GM12878 (cell line): ENCODE measurements around the gene FOXA1.

ENCODE experiments used
- ASH2L ChIP-seq: fragments of 300-600, 200-600 bp; sonication (generic); IDR thresholded peaks from 2 replicates; pipeline ENCODE4 v1.6.1; 2017; ENCODE audit warnings: low read depth, mild to moderate bottlenecking, borderline replicate concordance
- BCLAF1 ChIP-seq: fragments of 450-650 bp; IDR thresholded peaks from 2 replicates; pipeline ENCODE4 v1.6.1; 2017; ENCODE audit warnings: antibody characterized with exemption, mild to moderate bottlenecking, moderate library complexity
- CTCF ChIP-seq, 3 experiments: IDR thresholded peaks in 2 of 3; conservative IDR thresholded peaks in 1 of 3; 2 replicates each; pipeline ENCODE4 v1.5.1; 2011; ENCODE audit warnings: low read depth in 3 of 3, low read length in 3 of 3, mild to moderate bottlenecking in 3 of 3, control low read depth in 2 of 3, moderate library complexity in 2 of 3, inconsistent platforms in 1 of 3, mixed read lengths in 1 of 3; ENCODE audit not compliant: control insufficient read depth in 2 of 3, insufficient read depth in 1 of 3; ENCODE audit errors: extremely low read depth in 1 of 3
- CUX1 ChIP-seq: IDR thresholded peaks from 2 replicates; pipeline ENCODE4 v1.6.1; 2012; ENCODE audit warnings: improper control_type of control experiment, low read depth, low read length; ENCODE audit not compliant: insufficient replicate concordance
- HSF1 ChIP-seq: fragments of 150-350 bp; IDR thresholded peaks from 2 replicates; pipeline ENCODE4 v1.6.1; 2014; ENCODE audit warnings: mild to moderate bottlenecking, low read depth, low read length
- JUND ChIP-seq: IDR thresholded peaks from 2 replicates; pipeline ENCODE4 v1.6.1; 2012; ENCODE audit warnings: low read depth, mild to moderate bottlenecking, low read length, improper control_type of control experiment, moderate library complexity
- REST ChIP-seq: IDR thresholded peaks from 2 replicates; pipeline ENCODE4 v1.6.1; 2012; ENCODE audit warnings: mild to moderate bottlenecking, low read depth, low read length

GRCh38 chr14:37587881-37588666 lies 7.0 kb downstream of the FOXA1 start:
- TF ChIP-seq CTCF (IDR thresholded peaks at IDR 0.05 in 2 of 3, conservative IDR thresholded peaks at IDR 0.05 in 1 of 3; ENCODE audit: control insufficient read depth in 2 of 3, extremely low read depth in 1 of 3, insufficient read depth in 1 of 3, low read depth in 3 of 3, low read length in 3 of 3) (no peak), BCLAF1 (no peak), ASH2L (no peak), REST (no peak), CUX1 (no peak), HSF1 (no peak), JUND (no peak)
